ENCODE data around the gene FRMD6.
"Not testable (repeated sequence)": the region's sequence is repeated elsewhere in the genome, so short reads cannot be mapped to it uniquely, and the experiment has no call there.

FRMD6 gene

GRCh38 chr14:51633298-51633697, 18.4 kb upstream of the FRMD6 start:
- DNase-seq: not testable (repeated sequence)

DNA sequence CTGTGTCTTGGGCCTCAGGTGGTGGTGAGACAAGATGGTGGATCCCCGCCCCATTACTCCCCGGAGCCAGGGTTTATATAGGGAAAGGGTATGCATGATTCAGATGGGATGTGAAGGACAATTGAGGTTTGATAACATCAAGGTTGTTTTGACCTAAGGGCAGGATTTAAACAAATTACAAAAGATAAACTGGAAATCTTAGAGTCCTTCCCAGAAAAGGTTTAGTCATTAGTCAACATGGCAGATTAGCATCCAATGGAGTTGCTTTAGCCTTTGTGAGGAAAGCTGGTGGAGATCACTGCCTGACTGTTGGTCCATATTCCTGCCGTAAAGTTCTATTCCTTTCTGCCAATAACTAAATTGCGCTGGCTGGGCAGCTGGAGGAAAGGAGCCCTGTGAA, 15.6 kb upstream of the FRMD6 start:
- DNase-seq: no peak

- no peak for DNase-seq
These were observed 13.4 kb upstream of the FRMD6 start for GRCh38 chr14:51638071-51638944.

DNA sequence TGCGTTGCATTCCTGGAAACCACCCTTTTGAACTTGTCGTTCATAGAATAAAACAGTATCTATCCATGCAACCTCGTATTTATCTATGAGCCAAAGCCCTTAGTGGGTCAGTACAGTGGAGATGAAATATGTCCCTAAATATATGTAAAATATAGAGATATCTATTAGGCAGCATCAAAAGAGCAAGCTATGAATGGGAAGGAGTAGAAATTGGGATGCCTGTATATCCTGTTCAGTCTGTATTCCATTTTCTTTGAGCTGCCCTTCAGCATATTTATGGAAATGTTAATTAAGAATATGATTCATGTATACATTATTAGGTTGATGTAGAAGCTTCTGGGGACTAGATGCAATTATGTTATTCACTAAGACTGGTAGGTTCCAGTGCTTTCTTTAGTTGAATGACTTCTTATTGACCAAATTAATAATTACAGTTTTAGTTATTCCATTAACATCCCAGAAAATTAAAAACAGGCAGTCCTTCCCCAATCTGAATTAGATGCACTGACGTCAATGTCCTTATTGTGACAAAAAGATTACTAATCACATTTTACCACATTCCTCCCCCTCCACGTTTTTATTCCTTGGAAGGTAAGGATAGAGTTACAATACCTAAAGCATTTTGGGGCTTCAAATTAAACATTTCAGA, 11.9 kb upstream of the FRMD6 start:
- no peak for DNase-seq

DNA sequence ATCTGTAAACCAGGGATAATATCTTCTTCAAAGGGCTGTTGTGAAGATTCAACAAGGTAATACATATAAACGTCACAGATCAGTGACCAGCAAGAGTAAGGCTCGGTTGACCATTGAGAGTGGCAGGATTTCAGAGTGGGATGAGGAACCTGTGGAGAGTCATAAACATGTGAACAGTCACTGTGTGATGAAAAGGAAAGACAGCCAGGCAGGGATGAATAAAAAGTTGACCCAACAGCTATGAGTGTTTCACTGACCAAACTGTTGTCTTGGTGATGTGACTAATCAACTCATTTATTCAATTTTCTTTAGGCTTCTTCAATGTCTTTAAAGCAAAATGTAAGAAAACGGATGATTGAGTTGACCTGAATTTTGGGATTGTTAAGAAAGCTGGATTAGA, 8.6 kb upstream of the FRMD6 start:
- DNase-seq: no peak

DNA sequence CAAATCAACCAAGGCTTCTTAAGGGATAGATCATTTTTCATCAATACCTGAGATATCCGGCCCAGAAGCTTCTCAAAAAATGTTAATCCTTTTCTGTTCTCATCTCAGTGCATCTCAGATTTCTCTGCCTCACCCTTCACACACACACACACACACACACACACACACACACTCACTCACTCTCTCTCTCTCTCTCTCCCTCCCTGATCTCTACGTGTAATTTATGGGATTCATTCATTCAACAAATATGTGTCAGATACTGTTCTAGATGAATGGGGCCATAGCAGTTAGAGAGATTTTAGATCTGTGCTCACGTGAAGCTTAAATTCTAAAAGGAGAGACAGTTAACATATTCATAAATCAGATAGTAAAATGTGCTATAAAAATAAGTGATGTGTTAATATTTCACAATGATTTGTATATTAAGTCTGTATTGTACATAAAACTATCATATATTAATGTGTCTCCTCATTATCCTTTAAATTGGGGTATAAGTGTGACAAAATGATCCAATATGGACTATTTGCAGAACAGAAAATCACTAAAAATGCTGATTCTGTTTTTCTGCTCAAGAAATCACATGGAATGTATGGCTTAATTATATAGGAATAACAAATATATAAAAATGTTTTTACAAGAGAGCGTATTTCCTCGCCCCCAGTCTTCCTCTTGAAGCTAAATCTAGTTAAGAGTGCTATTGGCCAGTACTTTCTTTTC, 7.3 kb upstream of the FRMD6 start:
- DNase-seq: no peak

DNA sequence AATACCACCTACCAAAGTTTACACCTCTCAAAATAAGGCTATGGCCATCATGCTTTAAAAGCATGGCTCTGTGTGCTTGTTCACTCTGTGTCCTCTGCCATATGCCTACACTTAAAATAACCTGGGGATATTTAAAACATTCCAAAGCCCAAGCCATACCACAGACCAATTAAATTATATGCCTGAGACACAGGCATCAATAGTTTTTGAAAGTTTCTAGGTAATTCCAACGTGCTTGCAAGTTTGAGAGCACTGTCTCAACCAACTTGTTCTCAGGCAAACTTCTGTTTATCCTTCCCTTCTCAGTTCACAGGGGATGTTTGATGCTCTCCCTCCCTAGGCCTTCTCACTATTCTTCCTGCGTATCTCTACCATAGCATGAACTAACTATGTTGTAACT, 3.4 kb upstream of the FRMD6 start:
- DNase-seq: no peak

DNA sequence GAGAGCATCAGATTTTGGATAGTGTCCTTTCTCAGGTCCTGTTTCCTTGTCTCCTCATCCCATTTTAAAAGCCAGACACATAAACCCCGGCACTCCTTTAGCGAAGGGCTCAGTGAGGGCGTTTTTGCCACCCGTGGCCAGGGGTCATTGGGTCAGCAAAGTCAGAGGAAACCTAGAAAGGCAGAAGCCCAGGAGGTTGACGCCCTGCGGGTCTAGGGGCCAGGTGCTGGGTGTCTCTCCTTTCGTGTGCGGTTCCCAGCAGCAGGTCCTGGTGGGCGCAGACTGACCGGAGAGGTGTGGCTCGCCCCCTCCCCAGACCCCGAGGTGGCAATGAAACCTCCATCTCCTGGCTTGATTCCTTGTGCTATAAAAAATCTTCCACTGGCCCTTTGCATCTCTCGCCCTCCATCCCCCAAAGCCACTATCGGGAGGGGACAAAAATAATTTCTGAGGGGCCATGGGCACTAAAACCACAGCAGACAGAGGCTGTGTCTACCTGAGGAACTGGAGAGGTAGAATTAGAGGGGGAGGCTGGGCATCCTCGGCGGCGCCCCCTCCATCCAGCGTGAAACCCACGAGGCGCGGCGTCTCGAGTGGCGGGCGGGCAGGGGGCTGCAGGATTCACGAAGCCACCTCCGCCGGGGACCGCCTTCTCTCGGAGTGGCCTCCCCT, 858 bp upstream of the FRMD6 start:
- no peak for DNase-seq

DNA sequence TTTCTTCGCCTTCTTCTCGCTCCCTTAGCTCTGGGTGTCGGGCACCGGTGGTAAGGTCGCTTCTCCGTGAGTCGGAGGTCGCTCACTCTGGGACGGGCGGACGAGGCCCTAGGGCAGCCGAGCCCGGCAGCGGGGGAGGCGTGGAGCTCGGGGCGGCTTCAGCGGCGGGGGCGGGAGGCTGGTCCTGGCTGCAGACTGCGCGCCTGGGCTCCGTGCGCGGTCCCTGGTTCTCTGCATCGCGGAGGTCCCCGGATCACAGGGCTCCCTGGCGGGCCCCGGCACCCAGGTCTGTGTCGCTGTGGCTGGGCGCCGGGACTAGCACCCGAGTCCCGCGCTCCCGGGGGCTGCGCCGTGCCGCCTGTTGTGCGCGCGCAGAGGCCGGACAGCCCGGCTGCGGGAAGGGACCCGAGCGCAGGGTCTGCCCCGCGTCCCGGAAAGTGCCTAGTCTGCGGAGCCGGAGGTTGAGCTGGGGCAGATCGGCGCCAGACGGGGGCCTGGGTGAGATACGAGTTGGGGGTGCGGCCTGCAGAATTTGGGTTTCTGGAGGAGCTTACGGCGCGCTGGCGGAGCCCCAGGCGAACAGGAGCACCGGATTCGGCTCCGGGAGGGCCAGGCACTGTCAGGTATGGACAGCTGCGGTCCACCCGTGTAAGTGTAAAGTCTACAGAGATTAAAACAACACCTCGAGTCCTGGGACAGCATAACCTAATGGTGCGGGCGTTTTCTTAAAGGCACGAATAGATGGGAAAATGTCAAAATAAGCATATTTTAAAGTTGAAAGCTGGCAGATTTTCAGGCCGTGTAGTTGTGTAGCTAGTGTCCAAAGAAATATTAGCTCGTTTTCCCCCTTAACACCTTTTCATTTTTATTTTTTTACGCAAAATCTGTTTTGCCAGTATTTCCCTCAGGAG, 713 bp downstream of the FRMD6 start:
- no peak for DNase-seq

- peak in 1 of 2 donors; percentile 8 for DNase-seq
These were observed 1.5 kb downstream of the FRMD6 start for GRCh38 chr14:51653079-51653774.

- no peak for DNase-seq
These were observed 2.2 kb downstream of the FRMD6 start for GRCh38 chr14:51653775-51654532.

DNA sequence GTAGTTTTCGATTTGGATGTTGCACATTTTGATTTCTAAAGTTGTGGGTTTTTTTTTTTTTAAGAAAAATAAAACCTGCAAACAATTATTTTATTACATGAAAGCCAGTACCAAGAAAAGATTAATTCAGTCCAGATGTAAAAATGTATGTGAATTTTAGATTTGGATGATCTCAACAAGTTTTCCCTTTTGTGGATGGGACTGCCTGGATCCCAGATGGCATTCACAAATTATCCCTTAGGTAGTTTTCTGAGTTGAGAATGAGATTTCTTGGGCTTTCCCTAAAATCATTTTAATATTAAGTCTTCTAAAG, 2.8 kb downstream of the FRMD6 start:
- no peak for DNase-seq

- DNase-seq: no peak
These were observed 6.1 kb downstream of the FRMD6 start for GRCh38 chr14:51657762-51658161.

- DNase-seq: no peak
These were observed 6.9 kb downstream of the FRMD6 start for GRCh38 chr14:51658441-51659173.

DNA sequence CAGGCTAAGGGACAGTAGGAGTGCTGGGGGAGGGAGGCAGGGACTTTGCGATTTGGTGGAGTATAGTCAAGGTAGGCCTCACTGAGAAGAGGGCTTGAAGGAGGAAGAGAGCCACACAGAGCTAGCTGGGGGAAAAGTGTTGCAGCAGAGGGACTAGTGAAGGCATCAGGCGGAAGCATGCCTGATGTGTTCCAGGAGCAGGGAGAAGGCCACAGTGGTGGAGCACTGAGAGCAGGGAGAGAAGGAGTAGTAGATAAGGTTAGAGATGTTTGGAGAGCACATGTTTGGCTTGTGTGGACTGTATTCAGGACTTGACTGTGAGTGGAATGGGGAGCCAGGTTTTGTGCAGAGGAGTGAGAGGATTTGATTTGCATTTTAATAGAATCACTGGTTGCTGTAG, 9.0 kb downstream of the FRMD6 start:
- no peak for DNase-seq

- no peak for DNase-seq
These were observed 9.8 kb downstream of the FRMD6 start for GRCh38 chr14:51661504-51661903.

DNA sequence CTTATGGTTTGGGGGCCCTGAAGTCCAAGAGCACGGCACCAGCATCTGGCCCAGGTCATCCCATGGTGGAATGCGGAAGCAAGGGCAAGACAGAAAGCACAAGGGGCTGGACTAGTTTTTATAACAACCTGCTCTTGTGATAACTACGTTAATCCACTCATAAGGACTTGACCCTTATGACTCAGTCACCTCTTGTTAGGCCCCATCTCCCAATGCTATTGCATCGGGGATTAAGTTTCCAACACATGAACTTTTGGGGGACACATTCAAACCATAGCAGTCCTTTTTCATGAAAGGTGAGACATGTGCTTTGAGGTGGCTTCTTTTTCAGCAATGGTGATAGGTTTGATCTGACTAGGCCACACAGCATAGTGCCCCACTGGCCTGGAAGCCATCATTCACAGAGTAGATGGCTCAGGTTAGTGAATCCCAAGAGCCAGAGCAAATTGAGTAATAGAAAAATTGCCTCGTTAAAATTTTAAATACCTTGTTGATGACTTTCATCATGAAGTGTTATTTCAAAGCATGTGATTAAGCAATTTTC, 12.1 kb downstream of the FRMD6 start:
- DNase-seq: no peak

- no peak for DNase-seq
These were observed 14.4 kb downstream of the FRMD6 start for GRCh38 chr14:51666070-51666469.

DNA sequence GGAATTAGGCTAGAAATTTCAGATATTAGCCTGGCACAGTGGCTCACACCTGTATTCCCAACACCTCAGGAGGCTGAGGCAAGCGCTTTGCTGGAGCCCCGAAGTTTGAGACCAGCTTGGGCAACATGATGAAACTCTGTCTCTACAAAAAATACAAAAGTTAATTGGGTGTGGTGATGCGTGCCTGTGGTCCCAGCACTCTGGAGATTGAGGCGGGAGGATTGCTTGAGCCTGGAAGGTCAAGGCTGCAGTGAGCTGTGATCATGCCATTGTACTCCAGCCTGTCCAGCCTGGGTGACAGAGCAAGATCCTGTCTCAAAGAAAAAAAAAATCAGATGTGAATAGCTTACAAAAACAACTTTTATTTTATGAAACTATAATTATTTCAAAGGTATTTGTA, 15.1 kb downstream of the FRMD6 start:
- no peak for DNase-seq

DNA sequence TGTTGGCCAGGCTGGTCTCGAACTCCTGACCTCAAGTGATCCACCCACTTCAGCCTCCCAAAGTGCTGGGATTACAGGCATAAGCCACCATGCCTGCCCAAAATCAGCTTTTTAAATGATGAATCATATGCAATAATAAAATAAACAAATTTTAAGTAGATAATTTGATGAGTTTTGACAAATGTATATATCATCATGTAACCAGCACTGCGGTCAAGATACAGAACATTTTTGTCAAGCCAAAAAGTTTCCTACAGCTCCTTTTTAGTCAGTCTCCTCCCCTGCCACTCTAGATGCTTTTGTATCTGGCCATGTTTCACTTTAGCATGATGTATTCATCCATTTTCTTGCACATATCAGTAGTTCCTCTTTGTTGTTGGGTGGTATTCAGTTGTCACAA, 17.2 kb downstream of the FRMD6 start:
- DNase-seq: no peak
